Measurements from ENCODE around the gene TSKU.

TSKU gene

DNA sequence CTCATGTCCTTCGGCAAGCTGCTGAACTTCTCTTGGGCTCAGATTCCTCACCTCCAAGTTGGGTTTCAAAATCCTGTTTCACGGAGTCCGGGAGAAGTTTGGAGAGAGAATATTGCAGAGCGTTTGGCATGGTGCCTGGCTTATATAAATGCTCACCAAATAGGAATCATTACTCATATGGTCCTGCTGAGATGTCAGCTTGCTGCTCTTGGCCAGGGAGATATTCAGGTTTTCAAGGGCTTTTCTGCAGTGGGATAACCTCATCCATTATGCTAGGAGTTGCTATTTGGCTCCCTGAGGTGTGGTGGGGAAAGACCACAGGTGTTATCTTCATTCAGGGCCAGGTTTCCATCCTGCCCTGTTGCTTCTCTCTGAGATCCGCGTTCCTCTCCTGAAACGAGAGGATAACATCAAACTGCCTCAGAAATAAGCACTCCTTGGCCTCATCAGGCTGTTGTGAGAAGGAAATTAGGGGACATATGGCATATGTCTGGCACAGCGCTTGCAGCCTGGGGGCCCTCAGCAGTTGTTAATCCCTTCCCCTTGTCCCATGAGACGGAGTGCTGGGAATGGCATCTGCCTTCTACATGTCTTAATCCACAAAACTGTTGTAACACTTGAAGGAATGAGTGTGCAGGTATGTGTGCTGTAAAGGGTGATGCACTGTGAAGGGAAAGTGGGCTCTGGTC, 47.6 kb downstream of the TSKU start:
- peak; percentile 24 for DNase-seq

DNA sequence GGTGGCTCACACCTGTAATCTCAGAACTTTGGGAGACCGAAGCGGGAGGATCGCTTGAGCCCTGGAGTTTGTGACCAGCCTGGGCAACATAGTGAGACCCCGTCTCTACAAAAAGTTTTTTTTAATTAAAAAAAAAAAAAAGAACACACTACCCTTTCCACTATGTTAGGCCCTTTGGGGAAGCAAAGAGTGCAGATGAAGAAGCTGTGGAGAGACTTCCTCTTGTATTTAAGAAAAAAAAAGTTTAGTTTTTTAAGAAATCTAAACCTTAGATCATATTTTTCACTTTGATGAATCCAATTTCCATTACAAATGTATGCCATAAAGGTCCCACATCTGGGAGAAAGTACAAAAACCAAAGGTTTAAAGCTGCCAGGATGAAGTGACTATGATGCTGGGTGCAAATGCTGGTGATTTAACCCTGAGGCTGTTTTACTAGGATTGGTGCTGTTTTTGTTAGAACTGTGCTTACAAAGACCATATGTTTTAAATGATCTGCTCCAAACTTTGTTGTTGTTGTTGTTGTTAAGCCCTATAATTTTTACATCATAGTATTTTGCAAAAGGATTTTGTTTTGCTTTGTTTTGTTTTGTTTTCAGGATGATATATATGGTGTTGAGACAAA, 48.6 kb downstream of the TSKU start:
- DNase-seq = no peak

DNA sequence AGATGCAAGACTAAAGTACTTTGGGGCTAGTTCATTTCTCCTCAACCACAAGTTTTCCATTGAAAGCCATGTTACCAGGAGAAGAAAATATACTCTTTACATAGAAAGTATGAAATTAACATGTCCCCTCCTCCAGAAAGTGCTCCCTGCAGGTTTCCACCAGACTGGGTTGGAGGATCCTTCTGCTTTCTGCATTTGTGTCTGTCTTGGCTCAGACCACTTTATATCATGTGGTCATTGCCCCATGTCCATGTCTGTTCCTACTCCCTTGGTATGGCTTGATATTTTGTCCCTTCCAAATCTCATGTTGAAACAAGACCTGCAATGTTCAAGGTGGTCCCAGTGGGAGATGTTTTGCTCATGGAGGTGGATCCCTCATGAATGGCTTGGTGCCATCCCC, 49.2 kb downstream of the TSKU start:
- DNase-seq = no peak

DNA sequence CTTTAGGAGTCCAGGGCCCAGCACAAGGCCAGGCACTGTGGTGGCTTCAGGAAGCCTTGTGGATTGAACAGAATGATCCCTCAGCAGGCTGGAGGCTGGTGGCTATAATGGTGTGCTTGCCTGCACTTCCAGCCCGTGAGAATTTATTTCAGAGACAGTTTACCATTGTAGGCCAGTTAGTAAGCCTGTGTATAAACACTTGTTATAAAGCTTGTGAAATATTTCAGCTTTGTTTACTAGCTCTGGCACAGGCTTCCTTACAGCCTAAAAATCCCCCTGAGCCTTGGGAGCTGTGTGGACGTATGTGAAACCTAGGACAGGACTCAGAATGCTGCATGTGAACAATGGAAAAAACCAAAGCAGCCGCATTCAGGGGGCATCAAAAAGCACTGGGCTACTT, 51.0 kb downstream of the TSKU start:
- no peak for DNase-seq

DNA sequence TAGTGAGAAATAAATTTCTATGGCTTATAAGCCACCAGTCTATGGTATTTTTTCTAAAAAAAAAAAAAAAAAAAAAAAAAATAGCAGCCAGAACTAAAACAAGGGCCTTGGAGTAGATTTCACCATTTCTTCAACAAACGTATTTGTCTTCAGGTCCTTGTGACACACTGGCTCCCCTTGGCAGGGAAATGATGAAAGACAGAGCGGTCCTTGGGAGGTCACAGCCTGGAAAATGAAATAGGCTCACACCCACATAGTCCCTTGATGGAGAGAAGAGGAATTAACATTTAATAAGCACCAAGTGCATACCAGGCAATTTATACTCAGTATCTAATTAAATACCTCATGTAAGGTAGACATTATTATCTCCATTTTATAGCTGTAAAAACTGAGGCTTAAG, 51.9 kb downstream of the TSKU start:
- DNase-seq = no peak

DNA sequence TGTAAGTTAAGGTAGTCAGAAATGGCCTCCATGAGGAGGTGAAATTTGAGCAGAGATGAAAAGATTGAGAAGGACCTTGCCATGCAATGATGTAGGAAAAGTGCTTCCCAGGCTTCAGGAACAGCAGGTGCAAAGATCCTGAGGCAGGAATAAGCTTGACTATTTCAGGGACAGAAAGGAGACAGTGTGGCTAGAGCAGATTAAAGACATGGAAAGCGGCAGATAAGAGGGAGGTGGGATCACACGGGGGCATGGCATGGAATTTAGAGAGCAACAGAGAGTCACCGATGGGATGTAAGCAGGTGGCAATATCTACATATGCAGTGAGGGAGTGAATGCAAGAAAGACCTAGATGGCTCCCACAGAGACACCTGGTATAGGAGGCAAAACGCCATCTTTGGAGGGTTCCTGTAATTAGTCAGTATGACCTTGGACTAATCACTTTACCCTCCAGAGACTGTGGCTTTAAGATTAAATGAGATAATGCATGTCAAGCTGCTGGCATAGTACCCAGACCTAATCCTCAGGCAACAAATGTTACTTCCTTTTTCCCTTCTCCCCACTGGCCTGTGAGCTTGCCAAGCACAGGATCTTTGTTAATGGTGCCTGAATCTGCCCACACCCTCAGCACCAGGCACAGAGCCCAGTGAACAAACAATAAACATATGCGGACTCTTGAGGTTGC, 52.9 kb downstream of the TSKU start:
- DNase-seq = peak; percentile 95

DNA sequence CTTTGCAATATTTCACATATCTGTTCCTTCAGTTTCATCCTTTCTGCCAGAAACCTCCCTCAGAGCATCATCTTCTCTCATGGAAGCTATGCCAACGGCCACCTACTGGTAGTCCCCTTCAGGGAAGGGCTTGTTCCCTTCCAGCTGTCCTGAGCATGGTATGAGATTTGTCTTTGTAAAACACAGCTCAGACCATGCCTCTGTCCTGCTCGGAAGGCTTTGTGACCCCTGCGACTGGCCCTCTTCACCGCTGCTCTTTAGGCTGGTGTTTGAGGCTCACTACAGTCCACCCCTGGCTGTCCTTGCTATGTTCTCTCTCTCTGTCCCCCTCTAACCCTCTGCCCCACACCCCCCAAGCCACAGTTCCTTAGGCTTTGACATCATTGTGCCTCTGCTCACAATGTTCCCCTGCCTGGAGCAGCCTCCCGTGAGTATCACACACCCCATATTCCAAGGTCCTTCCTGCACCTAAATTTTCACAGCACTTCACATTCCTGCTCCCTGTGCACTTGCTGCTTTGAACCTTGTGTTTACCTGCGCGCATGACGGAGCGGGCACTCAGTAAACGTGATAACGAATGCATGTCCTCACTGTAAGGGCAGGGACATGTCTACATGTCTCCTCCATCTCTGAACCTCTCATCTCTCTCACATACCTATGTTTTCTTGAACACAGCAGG, 53.6 kb downstream of the TSKU start:
- DNase-seq = no peak

DNA sequence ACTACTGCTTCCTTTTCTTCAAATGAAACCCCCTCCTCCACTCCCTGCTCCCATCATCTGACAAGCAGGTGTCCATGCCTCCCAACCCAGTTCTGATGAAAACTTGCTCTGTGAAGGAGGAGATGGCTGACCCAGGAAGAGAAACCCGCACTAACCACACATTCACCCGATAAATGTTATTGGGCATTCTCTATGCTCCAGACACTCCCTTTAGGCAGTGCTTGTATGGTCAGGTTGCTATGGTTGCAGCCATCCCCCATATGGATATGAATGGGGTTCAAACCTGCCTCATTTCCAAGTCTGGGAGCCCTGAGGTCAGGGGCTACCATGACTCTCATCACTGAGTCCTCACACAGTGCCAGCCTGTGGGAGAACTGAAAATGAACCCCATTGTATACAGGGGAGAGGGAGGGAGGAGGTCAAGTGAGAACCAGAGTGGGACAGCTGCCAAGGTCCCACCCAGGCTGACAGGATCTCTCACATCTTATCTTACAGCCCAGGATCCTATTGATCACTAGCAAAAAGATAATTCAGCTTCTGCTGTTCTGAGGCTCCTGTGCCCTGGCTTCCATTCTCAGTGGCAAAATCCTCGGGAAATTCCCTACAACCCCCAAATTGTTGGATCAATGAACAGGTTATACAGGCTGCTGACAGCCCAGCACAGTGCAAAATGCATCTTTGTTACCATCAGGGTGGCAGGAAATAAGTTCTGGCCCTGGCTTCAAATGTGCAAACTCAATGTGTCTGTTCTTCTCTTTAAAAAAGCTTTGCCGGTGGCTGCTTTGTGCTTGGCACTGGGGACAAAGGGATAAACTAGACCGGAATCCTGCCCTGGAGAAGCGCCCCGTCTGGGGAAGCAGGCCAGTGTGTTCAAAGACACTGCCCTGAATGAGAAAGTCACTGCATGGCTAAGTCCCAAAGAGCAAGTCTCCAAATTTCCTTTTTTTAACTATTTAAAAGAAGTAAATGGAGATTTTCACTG, 54.8 kb downstream of the TSKU start:
- no peak for DNase-seq

DNA sequence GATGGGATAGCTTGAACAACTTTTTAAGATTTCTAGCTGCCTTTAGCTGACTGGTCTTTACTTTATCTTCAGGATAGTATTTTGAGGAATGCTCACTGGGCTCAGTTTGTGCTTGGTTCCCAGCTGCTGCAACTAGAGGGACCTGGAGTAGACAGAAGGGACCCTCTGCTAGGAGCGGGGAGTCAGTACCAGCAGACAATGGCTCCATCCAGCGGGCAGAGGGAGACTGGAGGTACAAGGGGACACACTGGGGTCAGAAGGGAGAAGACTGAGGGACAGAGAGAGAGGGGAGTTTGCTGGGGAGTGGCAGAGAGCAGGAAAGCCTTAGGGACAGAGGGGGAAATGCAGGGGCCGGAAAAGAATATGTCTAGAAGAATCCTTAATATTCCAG, 55.5 kb downstream of the TSKU start:
- no peak for DNase-seq

DNA sequence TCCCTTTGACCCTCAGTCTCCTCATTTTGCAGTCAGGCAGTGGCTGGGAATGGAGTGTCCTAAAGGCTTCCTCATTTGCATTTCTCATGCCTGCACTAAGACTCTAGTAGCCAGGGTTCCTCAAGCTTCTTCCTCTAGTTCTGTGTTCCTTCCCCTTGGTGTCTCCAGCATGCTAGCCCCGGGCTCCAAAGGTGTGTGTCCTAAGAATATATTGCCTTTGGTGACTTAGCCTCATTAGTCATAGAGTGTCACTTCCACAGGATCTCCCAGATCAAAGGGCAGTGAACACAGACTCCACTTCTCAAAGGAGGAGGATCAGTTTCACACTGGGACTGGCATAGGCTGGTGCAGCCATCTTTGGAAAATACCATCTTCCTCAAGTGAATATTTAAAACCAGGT, 56.2 kb downstream of the TSKU start:
- no peak for DNase-seq

DNA sequence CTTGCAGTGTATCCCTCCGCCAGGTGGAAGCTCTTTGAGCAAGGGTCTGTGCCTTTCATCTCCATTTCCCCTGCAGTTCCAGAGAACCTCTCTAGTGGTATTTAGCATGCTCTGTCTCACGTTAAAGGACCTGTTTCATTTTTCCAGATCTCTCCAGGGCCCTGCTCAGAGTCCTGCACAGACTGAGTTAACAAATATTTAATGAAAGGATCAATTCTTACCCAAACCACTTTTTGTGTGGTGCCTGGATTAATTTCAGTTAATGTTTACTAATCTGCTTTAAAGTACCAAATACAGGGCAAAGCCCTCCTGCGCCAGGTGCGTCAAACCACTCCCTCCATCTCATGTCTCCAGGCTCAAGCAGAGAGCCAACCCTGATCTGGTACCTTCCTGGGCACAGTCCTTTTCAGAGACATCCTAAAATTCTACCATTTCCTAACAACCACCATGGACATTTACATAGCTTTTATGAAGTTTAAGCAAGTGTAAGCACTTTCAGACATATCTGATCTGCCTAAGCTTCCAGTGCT, 58.8 kb downstream of the TSKU start:
- peak; percentile 81 for DNase-seq

DNA sequence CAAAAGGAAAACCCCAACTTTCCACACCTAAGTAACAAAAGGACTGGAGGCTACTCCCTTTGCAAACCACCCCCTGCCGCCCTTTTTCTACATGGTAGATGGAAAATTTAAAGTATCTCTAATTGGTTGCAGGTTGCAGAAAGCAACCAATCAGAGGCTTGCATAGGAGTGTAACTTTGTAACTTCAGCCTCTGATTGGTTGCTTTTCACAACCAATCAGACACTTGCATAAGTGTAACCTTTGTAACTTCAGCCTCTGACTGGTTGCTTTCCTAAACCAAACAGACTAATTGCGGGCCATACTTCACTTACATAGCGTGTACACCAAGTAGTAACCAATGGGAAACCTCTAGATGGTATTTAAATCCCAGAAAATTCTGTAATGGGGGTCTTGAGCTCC, 60.8 kb downstream of the TSKU start:
- DNase-seq = no peak

DNA sequence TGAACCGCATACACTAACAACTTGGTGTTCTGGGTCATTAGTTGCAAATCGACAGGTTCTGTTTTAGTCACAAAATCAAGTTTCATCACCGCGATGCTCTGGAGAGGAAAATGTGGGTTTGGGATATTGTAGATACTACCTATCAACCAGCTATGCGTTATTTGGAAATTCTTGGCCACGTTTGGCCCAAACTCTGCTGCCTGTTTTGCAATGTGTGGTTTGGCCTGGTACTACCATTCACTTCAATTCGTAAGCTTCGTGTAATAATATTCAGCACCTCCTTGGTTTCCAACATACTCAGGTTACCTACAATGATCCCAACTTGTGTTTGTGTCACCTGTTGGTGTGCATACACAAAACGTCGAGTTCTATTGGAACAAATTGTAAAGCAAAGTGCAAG, 61.4 kb downstream of the TSKU start:
- DNase-seq = no peak

DNA sequence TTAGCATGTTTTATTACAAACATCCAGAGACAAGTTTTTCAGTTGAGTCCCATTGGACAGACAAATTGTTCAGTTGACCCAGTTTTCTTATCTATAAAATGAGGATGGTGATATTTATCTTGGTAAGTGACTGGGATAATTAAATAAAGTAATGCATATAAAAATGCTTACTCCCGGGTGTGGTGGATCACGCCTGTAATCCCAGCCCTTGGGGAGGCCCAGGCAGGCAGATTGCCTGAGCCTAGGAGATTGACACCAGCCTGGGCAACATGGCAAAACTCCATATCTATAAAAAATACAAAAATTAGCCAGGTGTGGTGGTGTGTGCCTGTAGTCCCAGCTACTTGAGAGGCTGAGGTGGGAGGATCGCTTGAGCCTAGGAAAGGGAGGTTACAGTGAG, 61.9 kb downstream of the TSKU start:
- DNase-seq = no peak

DNA sequence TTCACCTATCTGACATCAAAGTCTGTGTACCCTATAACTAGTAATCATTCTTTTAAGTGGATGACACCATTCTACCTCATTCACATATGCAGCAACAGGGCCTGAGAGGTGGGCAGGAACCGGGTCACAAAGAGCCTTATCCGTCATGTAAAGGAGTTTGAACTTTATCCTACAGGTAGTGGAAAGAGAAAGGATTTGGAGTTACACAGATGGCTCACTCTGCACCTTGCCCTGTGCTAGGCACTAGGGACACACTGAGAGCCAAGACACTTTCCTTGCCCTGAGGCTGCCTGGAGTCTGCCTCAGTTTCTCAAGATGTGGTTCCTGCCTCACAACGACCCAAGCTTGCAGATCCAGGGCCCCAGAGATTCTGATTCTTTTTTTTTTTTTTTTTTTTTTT, 63.3 kb downstream of the TSKU start:
- DNase-seq = no peak

Data from DMS79 treated with DMSO at 0.1 percent for 48 hours (cell line).